Umbilical cord (tissue), 2 donors: ENCODE results near the gene CACNB4. TPM values are rescaled to one million over a fixed set of nuclear protein-coding genes. Genes with fewer than 3 reads are reported as not detected.
"Not testable (repeated sequence)": the region's sequence is repeated elsewhere in the genome, so short reads cannot be mapped to it uniquely, and the experiment has no call there.

Experiments
- DNase-seq: peaks from one replicate; pipeline ENCODE4 v3.0.0-alpha.2; 2015; ENCODE audit warnings: low spot score
- total RNA-seq: library from RNA; depleted of rRNA; stranded (reverse); fragments of >200 nt; gene quantifications from one replicate; pipeline ENCODE4 v1.2.3, GENCODE V29; 2014; ENCODE audit warnings: low replicate concordance; ENCODE audit not compliant: insufficient read depth

Gene CACNB4
- total RNA-seq, 1 donor from 2014 or later: 40.2 TPM

DNA sequence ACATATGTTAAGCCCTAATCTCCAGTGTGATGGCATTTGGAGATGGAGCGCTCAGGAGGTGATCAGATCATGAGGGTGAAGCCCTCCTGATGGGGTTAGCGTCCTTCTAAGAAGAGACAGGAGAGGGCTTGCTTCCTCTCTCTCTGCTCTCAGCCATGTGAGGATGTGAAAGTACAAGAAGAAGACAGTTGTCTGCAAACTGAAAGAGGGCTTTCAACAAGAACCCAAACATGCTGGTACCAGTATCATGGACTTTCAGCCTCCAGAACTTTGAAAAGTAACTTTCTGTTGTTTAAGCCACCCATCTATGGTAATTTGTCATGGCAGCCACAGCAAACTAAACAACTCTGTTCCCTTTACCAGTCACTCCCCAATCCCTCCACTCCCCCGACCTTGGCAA lies 47.4 kb downstream of the CACNB4 start:
- DNase-seq: no peak

DNA sequence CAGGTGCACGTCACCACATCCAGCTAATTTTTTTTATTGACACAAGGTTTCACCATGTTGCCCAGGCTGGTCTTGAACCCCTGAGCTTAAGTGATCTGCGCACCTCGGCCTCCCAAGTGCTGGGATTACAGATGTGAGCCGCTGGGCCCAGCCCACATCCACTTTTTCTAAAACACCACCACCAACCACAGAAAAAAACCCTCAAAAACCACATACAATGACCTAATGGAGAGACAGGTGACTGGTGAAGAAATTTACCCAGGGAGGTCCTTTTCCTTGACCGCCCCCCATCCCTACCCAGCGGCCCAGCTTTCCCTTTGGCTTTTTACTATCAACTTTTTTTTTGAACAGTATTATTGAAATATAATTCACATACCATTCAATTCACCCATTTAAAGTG lies 47.9 kb downstream of the CACNB4 start:
- no peak for DNase-seq

DNA sequence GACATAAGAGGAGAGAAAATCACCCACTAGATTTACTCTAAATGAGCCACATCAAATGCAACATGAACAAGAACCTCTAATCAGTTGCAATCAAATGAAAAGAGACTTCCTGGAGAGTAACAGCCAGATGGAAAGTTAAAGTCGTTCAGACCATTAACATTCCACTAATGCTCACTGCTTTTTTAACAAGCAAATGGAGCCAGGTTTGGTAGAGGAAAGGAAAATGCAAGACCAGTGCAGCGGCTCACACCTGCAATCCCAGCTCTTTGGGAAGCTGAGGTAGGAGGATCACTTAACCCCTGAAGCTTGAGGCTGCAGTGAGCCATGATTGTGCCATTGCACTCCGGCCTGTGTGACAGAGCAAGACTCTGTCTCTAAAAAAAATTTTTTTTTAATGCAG lies 48.5 kb downstream of the CACNB4 start:
- DNase-seq: no peak

DNA sequence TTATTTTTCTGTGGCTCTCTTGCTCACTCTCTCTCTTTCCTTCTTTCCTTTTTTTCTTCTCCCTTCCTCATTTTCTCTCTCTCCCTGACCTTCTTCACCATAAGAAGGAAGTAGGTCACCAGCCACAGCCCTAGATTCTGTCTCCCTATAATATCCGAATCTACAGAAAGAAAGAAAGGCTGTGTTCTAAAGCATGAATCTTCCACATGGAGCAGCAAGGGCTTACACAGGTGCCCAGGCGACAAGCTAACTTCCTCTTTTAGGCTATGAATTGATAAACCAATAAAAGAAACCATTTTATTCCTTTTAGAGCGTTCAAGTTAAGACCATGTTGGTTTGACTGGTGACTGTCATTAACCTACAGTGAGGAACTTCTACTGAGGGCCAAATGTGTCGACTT lies 49.3 kb downstream of the CACNB4 start:
- no peak for DNase-seq

DNA sequence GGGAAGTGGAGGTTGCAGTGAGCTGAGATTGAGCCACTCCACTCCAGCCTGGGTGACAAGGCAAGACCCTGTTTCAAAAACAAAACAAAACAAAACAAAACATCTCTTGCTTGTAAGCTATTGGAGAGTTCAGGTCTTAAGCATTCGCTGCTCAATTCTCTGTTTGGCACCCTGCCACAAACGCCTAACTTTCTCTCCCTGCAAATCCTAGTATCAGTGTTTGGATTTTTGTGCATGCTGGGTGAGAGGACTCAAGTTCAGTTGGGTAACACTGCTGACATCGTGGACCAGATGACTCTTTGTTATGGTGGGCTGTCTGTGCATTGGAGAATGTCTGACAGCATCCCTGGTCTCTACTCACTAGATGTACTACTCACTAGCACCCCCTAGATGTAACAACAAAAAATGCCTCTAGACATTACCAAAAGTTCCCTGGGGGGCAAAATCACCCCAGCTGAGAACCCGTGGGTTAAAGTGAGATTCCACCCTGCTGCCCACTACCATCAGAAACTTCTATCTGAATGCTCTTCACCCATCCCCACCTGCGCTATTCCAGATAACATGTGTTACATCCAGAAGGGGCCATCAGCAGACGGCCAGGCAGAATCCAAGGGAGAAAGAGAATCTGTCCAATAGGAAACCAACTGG lies 50.9 kb downstream of the CACNB4 start:
- no peak for DNase-seq

DNA sequence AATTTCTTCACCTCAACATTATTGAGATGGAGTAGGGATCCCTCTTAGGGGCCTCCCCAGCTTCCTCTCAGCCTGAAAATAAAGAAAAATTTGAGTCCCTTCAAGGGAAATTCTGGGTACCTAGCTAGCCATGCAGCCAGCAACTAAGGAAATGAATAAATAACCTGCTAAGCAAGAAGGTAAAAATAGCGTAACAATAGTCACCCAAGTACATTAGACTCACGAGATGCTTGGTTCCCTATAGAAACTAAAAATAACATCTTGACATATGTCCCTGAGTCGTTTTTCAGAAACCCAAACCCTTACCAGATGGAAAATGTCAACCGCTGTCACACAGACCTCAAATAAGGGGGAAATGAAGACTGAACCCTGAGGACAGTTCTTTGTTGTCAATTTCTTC lies 51.9 kb downstream of the CACNB4 start:
- DNase-seq: no peak

DNA sequence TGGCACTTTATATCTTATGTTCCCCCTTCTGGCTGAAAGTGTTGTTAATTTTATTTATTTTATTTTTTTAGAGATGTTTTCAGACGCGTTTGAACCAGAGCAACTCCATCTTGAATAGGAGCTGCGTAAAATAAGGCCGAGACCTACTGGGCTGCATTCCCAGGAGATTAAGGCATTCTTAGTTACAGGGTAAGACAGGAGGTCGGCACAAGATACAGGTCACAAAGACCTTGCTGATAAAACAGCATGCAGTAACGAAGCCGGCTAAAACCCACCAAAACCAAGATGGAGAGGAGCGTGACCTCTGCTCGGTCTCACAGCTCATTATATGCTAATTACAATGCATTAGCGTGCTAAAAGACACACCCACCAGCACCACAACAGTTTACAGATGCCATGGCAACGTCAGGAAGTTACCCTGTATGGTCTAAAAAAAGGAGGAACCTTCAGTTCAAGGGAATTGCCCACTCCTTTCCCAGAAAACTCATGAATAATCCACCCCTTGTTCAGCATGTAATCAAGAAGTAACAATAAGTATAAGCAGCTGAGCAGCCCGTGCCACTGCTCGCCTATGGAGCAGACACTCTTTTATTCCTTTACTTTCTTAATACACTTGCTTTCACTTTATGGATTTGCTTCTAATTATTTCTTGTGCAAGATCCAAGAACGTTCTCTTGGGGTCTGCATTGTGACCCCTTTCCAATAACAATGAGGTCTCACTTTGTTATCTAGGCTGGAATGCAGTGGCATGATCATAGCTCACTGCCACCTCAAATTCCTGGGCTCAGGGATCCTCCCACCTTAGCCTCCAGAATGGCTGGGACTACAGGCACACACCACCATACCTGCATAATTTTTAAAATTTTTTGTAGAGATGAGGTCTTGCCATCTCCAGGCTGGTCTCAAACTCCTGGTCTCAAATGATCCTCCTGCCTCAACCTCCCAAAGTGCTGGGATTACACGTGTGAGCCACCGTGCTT lies 55.9 kb downstream of the CACNB4 start:
- DNase-seq: no peak

DNA sequence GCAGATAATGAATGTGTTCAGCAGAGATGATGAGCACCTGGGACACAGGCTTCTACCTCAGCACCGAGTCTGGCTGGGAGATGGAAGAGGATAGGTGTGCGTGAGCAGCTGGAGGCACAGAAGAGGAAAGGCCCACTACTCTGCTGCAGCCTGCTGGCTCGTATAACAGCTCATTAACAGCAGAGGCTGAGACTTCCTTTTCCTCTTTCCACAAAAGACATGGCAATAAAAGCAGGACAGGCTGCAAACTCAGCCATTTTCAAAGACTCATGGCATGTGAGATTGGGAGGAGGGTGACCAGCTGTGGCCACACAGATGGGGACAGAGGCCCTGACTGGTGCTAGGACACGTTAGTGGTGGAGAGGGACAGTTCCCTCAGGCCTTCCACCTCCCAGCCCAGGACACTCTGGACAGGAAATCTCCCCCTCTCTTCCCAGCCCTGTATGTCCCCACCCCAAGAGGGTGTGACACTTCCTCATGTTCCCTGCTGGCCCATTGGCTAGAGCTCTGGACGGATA lies 60.3 kb downstream of the CACNB4 start:
- DNase-seq: peak; percentile 55

DNA sequence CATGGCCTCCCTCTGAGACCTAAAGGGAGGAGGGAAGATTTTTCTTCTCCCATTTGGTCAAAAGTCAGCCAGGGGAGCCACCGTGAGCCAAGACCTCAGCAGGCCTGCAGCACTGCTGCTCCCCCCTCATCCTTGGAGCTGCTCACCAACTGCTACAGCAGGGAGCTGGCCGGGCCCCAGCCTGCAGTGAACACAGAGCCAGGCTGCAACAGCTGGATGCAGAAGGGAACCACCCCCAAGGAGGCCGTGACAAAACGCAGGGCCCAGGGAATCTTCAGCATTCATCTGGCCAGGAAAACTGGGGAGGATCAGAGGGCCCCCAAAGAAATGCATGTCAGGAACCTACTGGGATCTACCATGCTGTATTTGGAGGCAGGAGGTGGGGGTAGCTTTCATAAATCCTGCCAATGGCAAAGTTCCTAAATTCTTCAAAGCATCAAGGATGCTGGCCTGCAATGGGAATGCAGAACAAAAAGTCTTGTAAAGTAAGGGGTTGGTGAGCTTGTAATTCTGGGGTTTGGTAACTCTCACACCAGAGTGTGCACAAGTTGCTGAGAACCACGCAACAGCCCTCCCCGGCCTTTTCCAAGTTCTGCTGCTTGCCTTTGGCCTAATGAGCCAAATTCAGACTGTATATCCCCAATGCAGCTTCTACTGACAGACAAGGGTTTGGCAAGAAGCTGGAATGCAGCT lies 61.0 kb downstream of the CACNB4 start:
- DNase-seq: peak; percentile 94

DNA sequence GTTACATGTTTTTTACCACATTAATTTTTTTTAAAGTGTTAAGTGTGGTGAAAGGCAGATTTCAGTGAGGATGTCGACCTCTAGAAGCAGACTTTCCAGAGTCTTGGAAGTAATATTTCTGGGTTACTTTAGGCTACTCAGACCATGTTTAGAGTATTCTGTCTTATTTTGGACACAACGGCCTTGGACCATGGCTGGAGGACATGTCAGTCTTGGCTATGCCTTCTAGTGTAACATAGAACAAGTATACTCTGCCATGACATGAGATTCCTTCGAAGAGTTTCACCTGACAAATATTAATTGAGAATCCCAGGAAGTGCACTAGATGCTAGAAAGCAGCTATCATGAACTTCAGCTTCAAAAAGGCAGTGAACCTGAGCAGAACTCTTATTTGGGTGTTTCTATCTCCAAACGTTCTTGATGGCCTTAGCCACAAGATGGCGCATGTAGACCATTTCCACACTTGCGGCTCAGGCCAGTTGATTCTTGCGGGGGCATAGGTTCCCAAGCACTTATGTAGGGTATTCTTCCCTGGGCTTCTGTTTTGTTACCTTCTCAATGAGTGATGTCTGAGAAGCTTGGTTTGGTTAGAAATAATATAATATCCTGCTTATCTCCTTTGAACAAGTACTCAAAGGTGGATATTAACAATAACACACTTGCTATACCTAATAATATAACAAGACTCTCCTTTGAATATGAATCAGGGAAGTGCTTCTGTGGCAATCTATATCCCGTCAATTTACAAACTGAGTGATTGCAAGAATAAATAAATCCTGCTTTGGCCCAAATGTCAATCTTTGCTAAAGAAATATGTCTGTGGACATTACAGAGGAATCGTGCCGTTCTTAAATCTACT lies 62.0 kb downstream of the CACNB4 start:
- DNase-seq: peak; percentile 90

DNA sequence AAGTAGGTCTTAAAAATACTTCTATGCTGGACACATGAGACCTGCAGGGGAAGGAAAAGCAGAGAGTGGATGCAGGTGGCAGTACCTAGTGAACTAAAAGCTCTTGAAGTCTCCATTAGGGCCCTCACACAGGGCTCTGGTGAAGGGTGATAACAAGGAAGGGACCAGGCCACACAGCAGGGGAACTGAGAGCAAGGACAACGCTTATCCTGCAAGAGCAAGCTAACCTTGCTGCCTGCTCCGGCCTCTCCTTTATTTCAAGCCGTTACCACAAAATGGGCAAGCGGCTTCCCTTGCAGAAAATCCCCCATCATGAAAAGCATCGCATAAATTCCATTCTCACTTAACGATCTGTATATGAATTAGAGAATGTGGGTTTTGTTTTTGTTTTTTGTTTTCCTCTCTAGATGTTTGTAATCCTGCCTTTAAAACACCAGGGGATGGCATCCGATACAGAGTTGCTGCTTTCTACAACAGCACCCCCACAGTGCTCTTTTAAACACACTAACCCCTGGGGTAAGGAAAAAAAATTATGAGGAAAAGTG lies 64.5 kb downstream of the CACNB4 start:
- DNase-seq: no peak

DNA sequence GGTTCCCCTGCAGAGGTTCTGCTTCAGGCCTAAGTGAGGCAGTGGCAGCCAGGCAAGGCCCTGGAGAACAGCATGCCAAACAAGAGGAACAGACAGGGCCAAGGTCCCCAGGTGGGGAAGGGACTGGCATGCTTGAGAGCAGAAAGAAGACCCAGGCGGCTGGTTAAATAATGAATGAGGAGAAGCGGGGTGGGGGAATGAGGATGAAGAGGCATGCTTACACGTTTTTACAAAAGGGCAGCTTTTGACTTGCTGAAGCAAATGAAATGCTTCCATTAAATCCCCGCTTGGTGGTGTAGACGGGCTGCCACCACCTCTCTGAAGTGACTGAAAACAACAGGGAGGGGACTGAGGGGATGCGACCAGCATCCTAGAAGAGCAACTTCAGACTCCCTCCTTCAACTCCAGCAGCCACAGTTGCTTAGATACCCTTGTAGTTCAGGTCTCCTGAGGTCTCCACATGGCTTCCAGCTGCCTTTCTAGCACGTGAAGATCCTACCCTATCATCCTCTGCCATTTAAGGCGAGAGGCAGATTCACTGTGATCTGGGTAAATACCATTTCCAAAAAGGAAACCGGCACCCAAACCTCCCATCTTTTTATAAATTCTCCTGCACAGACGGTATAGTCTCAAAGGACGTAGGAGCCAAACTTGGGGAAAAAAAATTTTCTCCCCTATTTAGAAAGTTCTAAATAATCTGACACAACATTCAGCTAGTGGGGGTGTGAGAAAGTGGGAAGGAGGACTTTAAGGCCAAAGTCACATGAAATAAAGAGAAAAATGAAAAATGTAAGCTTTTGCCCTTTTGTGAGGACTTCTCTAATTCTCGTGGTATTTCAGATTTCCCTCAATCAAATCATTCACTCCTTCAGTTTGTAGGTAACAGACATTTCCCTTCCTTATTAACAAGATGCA lies 65.6 kb downstream of the CACNB4 start:
- DNase-seq: no peak

DNA sequence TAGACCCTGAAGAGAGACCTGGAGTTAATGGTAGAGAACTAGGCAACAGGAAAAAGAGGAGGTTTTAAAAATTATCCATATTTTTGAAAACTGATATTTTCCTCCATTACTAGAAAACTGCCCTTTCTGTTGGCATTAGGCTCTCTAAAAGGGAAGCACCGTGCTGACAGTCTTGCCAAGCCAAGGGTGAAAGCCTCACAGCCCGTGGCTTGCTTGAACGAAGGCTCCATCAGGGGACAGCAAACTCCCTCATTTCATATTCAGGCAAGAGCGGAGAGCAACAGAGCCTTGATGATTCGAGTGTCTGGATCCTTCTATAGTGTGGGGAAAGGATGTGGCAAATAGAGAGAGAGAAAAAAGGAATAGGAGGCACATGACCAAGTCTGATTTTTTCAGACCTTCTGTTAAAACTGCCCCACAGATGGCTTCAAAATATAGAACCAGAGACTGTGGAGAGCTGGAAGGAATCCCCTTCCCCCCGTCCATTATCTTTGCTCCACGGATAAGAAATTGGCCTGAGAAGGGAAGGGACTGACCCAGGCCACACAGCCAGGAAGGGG lies 67.0 kb downstream of the CACNB4 start:
- no peak for DNase-seq

DNA sequence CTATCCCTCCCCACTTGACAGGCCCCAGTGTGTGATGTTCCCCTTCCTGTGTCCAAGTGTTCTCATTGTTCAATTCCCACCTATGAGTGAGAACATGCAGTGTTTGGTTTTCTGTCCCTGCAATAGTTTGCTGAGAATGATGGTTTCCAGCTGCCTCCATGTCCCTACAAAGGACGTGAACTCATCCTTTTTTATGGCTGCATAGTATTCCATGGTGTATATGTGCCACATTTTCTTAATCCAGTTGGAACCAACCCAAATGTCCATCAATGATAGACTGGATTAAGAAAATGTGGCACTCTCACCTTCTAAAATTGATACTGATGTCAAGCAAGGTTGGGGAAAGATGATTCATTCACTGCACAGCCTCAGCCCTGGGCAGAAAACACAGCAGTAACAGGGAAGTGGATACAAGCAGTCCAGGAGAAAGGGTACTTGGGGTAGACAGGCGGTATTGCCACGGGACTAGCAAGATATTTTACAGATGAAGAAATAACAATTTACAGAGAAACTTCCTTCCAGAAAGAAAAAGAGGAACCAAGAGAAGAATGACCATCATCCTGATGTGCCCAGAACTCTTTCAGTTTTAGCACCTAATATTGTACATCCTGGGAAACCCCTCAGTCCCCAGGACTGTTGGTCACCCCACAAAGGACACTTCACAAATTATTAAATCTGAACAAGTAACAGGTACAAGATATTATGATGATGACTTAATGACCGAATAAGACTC lies 68.1 kb downstream of the CACNB4 start:
- DNase-seq: not testable (repeated sequence)

DNA sequence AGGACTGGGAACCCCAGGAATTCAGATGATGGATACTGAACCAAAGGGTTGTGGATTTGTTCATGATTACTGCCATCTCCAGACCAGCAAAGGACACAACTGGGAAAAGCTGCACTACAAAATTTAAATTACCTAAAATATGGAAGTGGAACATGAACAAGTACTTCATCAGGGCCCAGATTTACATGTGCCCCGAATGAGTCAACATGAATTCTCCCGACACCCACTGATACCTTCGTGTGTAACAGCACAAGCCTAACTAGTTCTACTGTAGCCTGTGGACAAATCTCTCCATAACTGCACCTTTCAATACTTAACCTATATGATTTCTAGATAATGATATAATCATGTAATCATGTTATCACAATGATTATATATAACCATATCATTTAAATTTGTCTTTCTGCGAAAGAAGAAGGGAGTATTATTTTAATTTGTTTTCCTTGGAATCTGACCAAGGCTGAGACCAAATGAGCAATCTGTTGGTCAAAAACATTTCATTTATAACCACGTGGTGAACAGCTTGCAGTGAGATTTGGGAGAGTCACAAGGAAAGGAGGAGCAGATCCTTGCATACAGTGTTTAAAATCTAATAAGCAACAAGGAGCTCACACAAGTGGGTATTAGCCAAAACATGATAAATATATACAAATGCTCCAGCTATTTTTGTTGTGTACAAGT lies 70.5 kb downstream of the CACNB4 start:
- no peak for DNase-seq

DNA sequence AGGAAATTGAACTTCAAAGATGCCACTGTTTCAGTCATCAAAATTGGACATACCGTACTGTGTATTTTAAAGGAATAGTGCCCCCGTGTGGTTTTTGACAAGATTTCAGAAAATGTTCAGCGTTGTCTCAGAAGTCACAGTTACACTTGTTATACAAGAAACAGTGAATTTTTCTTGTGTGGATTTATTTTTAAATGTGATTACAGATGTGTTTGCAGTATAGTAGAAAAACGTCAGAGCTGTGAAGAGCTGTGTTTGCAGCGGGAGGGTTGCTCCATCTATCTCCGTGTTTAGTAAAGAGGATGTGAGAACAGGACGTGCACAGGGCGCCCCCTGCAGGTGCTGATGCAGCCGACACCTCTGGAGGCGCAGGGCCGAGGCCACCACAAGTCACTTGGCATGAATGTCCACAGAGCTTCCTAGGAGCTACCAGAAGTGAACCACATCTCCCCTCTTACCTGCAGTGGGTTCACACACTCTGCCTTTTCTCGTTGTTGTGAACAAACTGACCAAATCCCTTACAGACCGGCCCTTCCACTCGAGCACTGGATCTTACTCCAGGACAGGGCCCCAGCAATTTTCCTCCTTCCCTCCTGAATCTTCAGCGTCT lies 73.1 kb downstream of the CACNB4 start:
- DNase-seq: peak; percentile 75

DNA sequence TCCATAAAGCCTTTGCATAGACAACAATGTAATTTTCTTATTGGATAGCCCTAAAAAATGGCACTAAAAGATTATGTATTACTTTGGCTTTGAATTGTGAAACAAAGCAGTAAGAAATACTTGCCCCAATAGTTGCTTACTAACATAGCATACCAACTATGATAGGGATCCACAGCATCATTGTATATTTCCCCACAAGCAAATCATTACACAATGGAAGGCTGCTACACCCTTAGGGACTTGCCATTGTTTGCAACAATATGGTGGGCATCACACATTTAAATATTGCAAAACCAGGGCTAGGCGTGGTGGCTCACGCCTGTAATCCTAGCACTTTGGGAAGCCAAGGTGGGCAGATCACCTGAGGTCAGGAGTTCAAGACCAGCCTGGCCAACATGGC lies 74.4 kb downstream of the CACNB4 start:
- DNase-seq: no peak

DNA sequence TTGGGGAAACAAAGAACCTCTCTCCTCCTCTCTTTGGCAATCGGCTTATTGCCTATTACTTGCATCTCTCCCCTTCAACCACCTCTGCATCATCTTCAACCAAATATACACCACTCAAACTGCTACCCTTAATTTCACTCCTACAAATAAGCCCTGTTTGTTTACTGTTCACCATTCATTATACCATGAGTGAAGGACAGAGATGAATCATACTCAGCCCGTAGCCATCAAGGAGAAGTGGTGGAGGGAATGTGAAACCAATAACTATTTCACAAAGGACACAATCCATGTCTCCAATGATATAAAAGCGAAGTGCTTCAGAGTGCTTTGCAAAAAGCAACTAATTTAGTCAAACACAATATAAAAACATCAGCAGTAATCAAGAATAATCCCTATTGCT lies 76.8 kb downstream of the CACNB4 start:
- DNase-seq: no peak
